Mesenchymal stem cell (in vitro differentiated cells and primary cell): ENCODE data around the gene TCEANC.

ENCODE experiments used
- DNase-seq: peaks from one replicate; pipeline ENCODE4 v3.0.0-alpha.2; 2013
- H2AFZ ChIP-seq: one replicate; pipeline ENCODE4 v1.6.1; 2013; ENCODE audit warnings: low read depth, mild to moderate bottlenecking, control low read depth, inconsistent platforms, low read length, moderate library complexity
- H2AK5ac ChIP-seq: 2 replicates; pipeline ENCODE4 v1.6.1; 2013; ENCODE audit warnings: low read length, moderate library complexity, mild to moderate bottlenecking, inconsistent platforms; ENCODE audit not compliant: severe bottlenecking
- H2BK120ac ChIP-seq: one replicate; pipeline ENCODE4 v1.6.1; 2013; ENCODE audit warnings: low read depth, mild to moderate bottlenecking, inconsistent platforms, low read length, moderate library complexity
- H2BK12ac ChIP-seq, 2 experiments: one replicate each; pipeline ENCODE4 v1.6.1; 2013; ENCODE audit warnings: inconsistent platforms in 2 of 2, low read length in 2 of 2, mild to moderate bottlenecking in 2 of 2, moderate library complexity in 2 of 2, control low read depth in 1 of 2
- H2BK15ac ChIP-seq: one replicate; pipeline ENCODE4 v1.6.1; 2013; ENCODE audit warnings: mild to moderate bottlenecking, low read depth, inconsistent platforms; ENCODE audit not compliant: poor library complexity, severe bottlenecking
- H2BK5ac ChIP-seq: 2 replicates; pipeline ENCODE4 v1.6.1; 2013; ENCODE audit warnings: low read depth, mild to moderate bottlenecking, low read length, control low read depth, inconsistent platforms; ENCODE audit not compliant: poor library complexity, severe bottlenecking
- H3K14ac ChIP-seq, 2 experiments: one replicate each; pipeline ENCODE4 v1.6.1; 2013; ENCODE audit warnings: inconsistent platforms in 2 of 2, low read length in 2 of 2, control low read depth in 1 of 2, mild to moderate bottlenecking in 1 of 2, moderate library complexity in 1 of 2
- H3K18ac ChIP-seq, 2 experiments: one replicate each; pipeline ENCODE4 v1.6.1; 2013; ENCODE audit warnings: inconsistent platforms in 2 of 2, low read length in 2 of 2, control low read depth in 1 of 2, low read depth in 1 of 2, mild to moderate bottlenecking in 1 of 2
- H3K23ac ChIP-seq, 2 experiments: one replicate each; pipeline ENCODE4 v1.6.1; 2013; ENCODE audit warnings: inconsistent platforms in 2 of 2, low read length in 2 of 2, mild to moderate bottlenecking in 2 of 2, moderate library complexity in 2 of 2, control low read depth in 1 of 2
- H3K27ac ChIP-seq: 2 replicates; pipeline ENCODE4 v1.5.1; 2013; ENCODE audit warnings: mild to moderate bottlenecking, moderate library complexity, low read length, control low read depth, inconsistent platforms; ENCODE audit not compliant: poor library complexity, severe bottlenecking
- H3K27me3 ChIP-seq, 2 experiments: 2 replicates each; pipeline versions ENCODE4 v1.6.1 to v1.7.0; 2013; ENCODE audit warnings: low read length in 2 of 2, mild to moderate bottlenecking in 2 of 2, moderate library complexity in 2 of 2, control low read depth in 1 of 2, inconsistent platforms in 1 of 2; ENCODE audit not compliant: control insufficient read depth in 1 of 2, insufficient read depth in 1 of 2
- H3K36me3 ChIP-seq, 2 experiments: 2 replicates each; pipeline versions ENCODE4 v1.6.1 to v1.7.0; 2013; ENCODE audit warnings: low read length in 2 of 2, control low read depth in 1 of 2, inconsistent platforms in 1 of 2, low read depth in 1 of 2, mild to moderate bottlenecking in 1 of 2; ENCODE audit not compliant: insufficient read depth in 2 of 2, control insufficient read depth in 1 of 2
- H3K4ac ChIP-seq, 2 experiments: one replicate each; pipeline ENCODE4 v1.6.1; 2013; ENCODE audit warnings: inconsistent platforms in 2 of 2, low read length in 2 of 2, mild to moderate bottlenecking in 2 of 2, moderate library complexity in 2 of 2, control low read depth in 1 of 2, low read depth in 1 of 2
- H3K4me1 ChIP-seq: 2 replicates; pipeline ENCODE4 v1.6.1; 2013; ENCODE audit warnings: low read depth, low read length, control low read depth; ENCODE audit not compliant: control insufficient read depth, insufficient read depth
- H3K4me2 ChIP-seq: 2 replicates; pipeline ENCODE4 v1.6.1; 2013; ENCODE audit warnings: low read length, mild to moderate bottlenecking, inconsistent platforms; ENCODE audit not compliant: poor library complexity, severe bottlenecking
- H3K4me3 ChIP-seq, 2 experiments: 2 replicates each; pipeline versions ENCODE4 v1.5.1 to v1.7.0; 2013; ENCODE audit warnings: low read length in 2 of 2, mild to moderate bottlenecking in 2 of 2, control low read depth in 1 of 2, low read depth in 1 of 2; ENCODE audit not compliant: insufficient read depth in 1 of 2
- H3K79me1 ChIP-seq: replicated peaks from 2 replicates; pipeline ENCODE4 v1.6.1; 2013; ENCODE audit warnings: mild to moderate bottlenecking, control low read depth, low read length, inconsistent platforms; ENCODE audit not compliant: poor library complexity, severe bottlenecking
- H3K9ac ChIP-seq: 2 replicates; pipeline ENCODE4 v1.7.0; 2013; ENCODE audit warnings: mild to moderate bottlenecking, low read length, moderate library complexity
- H3K9me3 ChIP-seq: 2 replicates; pipeline ENCODE4 v1.7.0; 2013; ENCODE audit warnings: mild to moderate bottlenecking, low read length; ENCODE audit not compliant: control insufficient read depth
- H4K8ac ChIP-seq: one replicate; pipeline ENCODE4 v1.6.1; 2013; ENCODE audit warnings: inconsistent platforms, mild to moderate bottlenecking, low read length, moderate library complexity
- H4K91ac ChIP-seq: one replicate; pipeline ENCODE4 v1.6.1; 2013; ENCODE audit warnings: mild to moderate bottlenecking, low read length, inconsistent platforms
- WGBS: methylation state at CpG from one replicate; pipeline ENCODE4 v1.1.7; 2013; ENCODE audit warnings: mixed read lengths; 5-methylcytosine and 5-hydroxymethylcytosine counted together

The TCEANC gene

DNA sequence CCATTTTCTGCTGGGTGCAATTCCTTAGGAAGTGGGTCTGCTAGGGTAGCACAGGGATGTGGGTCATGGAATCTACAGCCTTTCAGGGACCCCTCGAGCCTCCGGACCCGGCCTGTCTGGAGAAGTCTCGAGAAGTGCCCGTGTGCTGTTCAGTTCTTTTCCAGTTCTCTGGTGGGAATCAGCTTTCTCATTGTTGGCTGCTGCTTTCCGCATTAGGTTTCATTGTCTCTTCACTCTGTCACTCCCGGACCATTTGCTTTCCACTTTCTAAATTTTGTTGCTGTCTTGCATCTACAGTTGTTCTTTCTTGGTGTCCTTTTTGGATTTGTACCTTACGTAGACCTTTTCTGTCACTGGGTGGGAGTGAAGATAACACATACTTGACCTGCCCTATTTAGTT is 42.0 kb downstream of the TCEANC start:
- no peak for DNase-seq
- Histone ChIP-seq H2BK120ac (no peak overlapping the region), H2BK5ac (no peak overlapping the region), H3K9ac (peak overlapping the region; percentile 46), H3K27ac (no peak overlapping the region), H4K91ac (no peak overlapping the region), H3K14ac (no peak overlapping the region), H3K27me3 (peaks cover 0 to 9% of the 10 kb centered on the region in 2 experiments), H4K8ac (no peak overlapping the region), H3K4me2 (no peak overlapping the region), H3K23ac (no peak overlapping the region), H3K18ac (no peak overlapping the region), H3K79me1 (no peaks in the 10 kb centered on the region), H3K36me3 (peaks cover 0 to 4% of the 10 kb centered on the region in 2 experiments), H2AFZ (no peak overlapping the region), H3K4ac (no peak overlapping the region), H2AK5ac (no peak overlapping the region), H3K9me3 (no peaks in the 10 kb centered on the region), H2BK12ac (no peak overlapping the region), H3K4me3 (peak overlapping the region in 1 of 2 experiments; percentile 29), H3K4me1 (peaks cover 4% of the 10 kb centered on the region), H2BK15ac (no peak overlapping the region)
- 99% methylated on average over 7 of the region's 8 CpGs for WGBS

DNA sequence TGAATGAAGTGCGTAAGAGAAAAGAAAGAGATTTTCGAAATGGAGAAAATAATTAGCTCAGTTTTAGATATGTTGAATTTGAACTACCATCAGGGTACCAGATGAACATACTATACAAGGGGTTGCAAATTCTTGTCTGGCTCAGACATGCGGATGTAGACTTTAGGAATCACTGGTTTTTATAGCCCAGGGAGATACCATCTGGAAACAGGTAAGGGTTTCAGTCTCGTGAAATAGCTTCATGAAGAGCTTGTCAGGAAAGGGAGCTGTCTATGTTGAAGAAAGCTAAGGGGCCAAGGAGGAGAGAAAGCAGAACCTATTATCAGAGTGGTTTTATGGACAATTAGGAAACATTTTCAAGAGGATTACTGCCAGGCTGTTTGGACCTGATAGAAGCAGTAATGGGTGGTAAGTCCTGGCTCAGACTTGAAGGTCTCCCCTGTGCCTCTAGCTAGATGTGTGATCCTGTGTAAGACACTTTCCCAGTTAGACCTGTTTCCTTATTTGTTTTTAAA is 42.7 kb downstream of the TCEANC start:
- Histone ChIP-seq H2BK5ac (no peak overlapping the region), H4K8ac (no peak overlapping the region), H2AFZ (no peak overlapping the region), H3K18ac (no peak overlapping the region), H3K4me3 (no peak overlapping the region), H3K79me1 (no peaks in the 10 kb centered on the region), H3K36me3 (peaks cover 0 to 4% of the 10 kb centered on the region in 2 experiments), H3K27ac (no peak overlapping the region), H2AK5ac (no peak overlapping the region), H4K91ac (no peak overlapping the region), H3K9me3 (no peaks in the 10 kb centered on the region), H3K4me2 (no peak overlapping the region), H3K4ac (no peak overlapping the region), H3K9ac (no peak overlapping the region), H2BK15ac (no peak overlapping the region), H3K27me3 (peaks cover 0 to 9% of the 10 kb centered on the region in 2 experiments), H3K14ac (no peak overlapping the region), H2BK12ac (no peak overlapping the region), H2BK120ac (no peak overlapping the region), H3K4me1 (peaks cover 4% of the 10 kb centered on the region), H3K23ac (no peak overlapping the region)
- DNase-seq: no peak
- WGBS: 99% methylated on average over 4 of the region's 4 CpGs

GRCh38 chrX:13697455-13697854 is 44.5 kb downstream of the TCEANC start:
- no peak overlapping the region for H3K4me2 ChIP-seq
- H4K8ac ChIP-seq: no peak overlapping the region
- no peaks in the 10 kb centered on the region for H3K9me3 ChIP-seq
- H3K79me1 ChIP-seq: no peaks in the 10 kb centered on the region
- H2BK5ac ChIP-seq: no peak overlapping the region
- no peak overlapping the region for H4K91ac ChIP-seq
- H3K27me3 ChIP-seq: peaks cover 0 to 9% of the 10 kb centered on the region in 2 experiments
- no peak overlapping the region for H3K23ac ChIP-seq
- no peak overlapping the region for H2AK5ac ChIP-seq
- no peak overlapping the region for H2BK15ac ChIP-seq
- H2BK12ac ChIP-seq: no peak overlapping the region
- H3K36me3 ChIP-seq: peaks cover 0 to 9% of the 10 kb centered on the region in 2 experiments
- DNase-seq: no peak
- H3K18ac ChIP-seq: no peak overlapping the region
- no peak overlapping the region for H3K4ac ChIP-seq
- no peak overlapping the region for H3K27ac ChIP-seq
- H2BK120ac ChIP-seq: no peak overlapping the region
- no peak overlapping the region for H3K14ac ChIP-seq
- H3K9ac ChIP-seq: no peak overlapping the region
- H3K4me1 ChIP-seq: peaks cover 5% of the 10 kb centered on the region
- no peak overlapping the region for H2AFZ ChIP-seq
- H3K4me3 ChIP-seq: no peak overlapping the region
- WGBS: no CpG with 5 or more reads among the region's 2 CpGs

GRCh38 chrX:13697976-13698375 is 45.0 kb downstream of the TCEANC start:
- Histone ChIP-seq H3K9ac (no peak overlapping the region), H3K4me3 (no peak overlapping the region), H3K4me1 (peaks cover 5% of the 10 kb centered on the region), H3K4ac (no peak overlapping the region), H3K18ac (no peak overlapping the region), H2BK120ac (no peak overlapping the region), H2BK15ac (no peak overlapping the region), H2AK5ac (no peak overlapping the region), H3K27me3 (peaks cover 0 to 4% of the 10 kb centered on the region in 2 experiments), H3K27ac (no peak overlapping the region), H3K4me2 (no peak overlapping the region), H4K8ac (no peak overlapping the region), H3K36me3 (peaks cover 0 to 9% of the 10 kb centered on the region in 2 experiments), H3K9me3 (no peaks in the 10 kb centered on the region), H4K91ac (no peak overlapping the region), H3K14ac (no peak overlapping the region), H3K23ac (no peak overlapping the region), H2BK12ac (no peak overlapping the region), H2BK5ac (no peak overlapping the region), H3K79me1 (no peaks in the 10 kb centered on the region), H2AFZ (no peak overlapping the region)
- no CpG with 5 or more reads among the region's 1 CpG for WGBS
- DNase-seq: no peak
